ENCODE measurements around the gene HPF1. TPM values are rescaled to one million over a fixed set of nuclear protein-coding genes. Genes with fewer than 3 reads are reported as not detected.

The HPF1 gene
- total RNA-seq: 35.3 and 44.8 TPM in 2 replicates

DNA sequence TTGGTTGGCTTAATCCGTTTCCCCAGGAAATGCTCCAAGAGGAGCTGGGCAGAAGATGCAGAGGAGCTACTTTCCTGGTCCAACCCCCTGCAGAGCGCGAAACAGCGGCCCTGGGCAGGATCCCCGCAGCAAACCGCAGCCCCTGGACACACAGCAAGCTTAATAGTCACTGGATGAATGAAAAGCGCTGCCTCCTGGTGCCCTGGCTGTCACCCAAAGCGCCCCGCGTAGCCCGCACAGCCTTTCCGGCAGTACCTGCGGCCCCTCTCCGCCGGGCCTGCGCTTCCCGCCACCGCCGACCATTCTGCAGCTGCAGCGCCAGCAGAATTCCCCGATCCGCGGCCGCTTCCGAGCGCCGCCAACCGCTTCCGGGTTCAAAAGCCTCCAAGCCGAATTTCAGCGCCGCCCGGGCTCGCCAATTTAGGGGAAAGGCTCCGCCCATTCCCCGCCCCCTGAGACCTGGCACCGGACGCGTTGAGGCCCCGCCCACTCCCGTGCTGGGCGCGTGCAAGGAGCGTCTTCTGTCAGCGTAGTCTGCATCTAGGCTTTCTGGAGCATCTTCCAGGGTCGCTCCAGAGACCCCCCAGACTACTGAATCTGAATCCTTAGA is at the start of gene HPF1:
Gene HPF1 (minus strand): TSS at position 370 of the 610 bp plus-strand sequence. CDS start 67 bp downstream, at position 303.

Other genes with a start within 250 kb of the HPF1 start
- gene NEK1, start 145.4 kb downstream of the HPF1 start, total RNA-seq: 13.8 and 13.9 TPM in 2 replicates
- 39.7 and 48.5 TPM in 2 replicates for gene CLCN3, start 137.4 kb downstream of the HPF1 start, total RNA-seq

All from articular chondrocyte of knee joint (primary cell).